ENCODE data around the gene TMEM14C. TPM values are rescaled to one million over a fixed set of nuclear protein-coding genes. Genes with fewer than 3 reads are reported as not detected.
"Not testable (repeated sequence)": the region's sequence is repeated elsewhere in the genome, so short reads cannot be mapped to it uniquely, and the experiment has no call there.

Gene TMEM14C
- total and polyA plus RNA-seq, 12 donors = 105 to 312 (median 162) TPM

DNA sequence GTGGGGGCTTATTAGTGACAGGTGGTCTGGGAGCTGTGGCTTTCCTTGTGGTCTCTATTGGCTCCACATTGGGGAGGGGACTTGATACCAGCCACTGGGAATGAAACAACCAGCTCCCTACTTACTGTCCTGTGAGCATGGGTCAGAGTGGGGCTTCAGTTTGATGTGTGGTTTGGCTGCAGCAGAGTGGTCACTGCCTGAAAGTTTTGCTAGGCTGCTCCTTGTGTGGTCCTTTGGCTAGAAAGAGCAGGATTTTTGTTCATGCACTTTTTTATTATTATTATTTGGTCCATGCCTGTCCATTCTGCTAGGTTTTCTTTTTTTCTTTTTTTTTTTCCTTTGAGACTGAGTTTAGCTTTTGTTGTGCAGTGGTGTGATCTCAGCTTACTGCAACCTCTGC lies 17.2 kb downstream of the TMEM14C start:
- H3K27ac ChIP-seq = no peak overlapping the region
- no peaks in the 10 kb centered on the region for H3K9me3 ChIP-seq (replicated peaks in 1 of 3)
- no peaks in the 10 kb centered on the region for H3K4me1 ChIP-seq (replicated peaks in 1 of 2)
- H3K27me3 ChIP-seq = no peaks in the 10 kb centered on the region
- intact Hi-C loops (cut with DNase I) = loop anchor here in 1 of 2 donors (10.0 kb wide), 1 partner anchor 45 kb away; the partner anchor contains the start of genes C6orf52 and PAK1IP1
- no peak for TF ChIP-seq POLR2A (IDR thresholded peaks at IDR 0.05)
- TF ChIP-seq, protein P1, sequence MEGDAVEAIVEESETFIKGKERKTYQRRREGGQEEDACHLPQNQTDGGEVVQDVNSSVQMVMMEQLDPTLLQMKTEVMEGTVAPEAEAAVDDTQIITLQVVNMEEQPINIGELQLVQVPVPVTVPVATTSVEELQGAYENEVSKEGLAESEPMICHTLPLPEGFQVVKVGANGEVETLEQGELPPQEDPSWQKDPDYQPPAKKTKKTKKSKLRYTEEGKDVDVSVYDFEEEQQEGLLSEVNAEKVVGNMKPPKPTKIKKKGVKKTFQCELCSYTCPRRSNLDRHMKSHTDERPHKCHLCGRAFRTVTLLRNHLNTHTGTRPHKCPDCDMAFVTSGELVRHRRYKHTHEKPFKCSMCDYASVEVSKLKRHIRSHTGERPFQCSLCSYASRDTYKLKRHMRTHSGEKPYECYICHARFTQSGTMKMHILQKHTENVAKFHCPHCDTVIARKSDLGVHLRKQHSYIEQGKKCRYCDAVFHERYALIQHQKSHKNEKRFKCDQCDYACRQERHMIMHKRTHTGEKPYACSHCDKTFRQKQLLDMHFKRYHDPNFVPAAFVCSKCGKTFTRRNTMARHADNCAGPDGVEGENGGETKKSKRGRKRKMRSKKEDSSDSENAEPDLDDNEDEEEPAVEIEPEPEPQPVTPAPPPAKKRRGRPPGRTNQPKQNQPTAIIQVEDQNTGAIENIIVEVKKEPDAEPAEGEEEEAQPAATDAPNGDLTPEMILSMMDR (IDR thresholded peaks at IDR 0.05) = no peak
- H3K36me3 ChIP-seq (replicated peaks in 1 of 2) = no peaks in the 10 kb centered on the region
- DNase-seq = peak in 2 of 7 donors; percentile 3 to 24
- H3K4me3 ChIP-seq = no peak overlapping the region

DNA sequence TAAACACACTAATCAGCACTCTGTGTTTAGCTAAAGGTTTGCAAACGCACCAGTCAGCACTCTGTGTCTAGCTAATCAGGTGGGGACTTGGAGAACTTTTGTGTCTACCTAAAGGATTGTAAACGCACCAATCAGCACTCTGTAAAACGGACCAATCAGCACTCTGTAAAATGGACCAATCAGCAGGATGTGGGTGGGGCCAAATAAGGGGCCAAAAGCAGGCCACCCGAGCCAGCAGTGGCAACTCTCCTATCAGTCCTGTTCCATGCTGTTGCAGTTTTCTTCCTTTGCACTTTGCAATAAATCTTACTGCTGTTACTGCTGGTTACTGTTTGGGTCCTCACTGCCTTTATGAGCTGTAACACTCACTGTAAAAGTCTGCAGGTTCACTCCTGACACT lies 18.8 kb downstream of the TMEM14C start:
- not testable (repeated sequence) for H3K9me3 ChIP-seq (replicated peaks in 1 of 3); H3K27me3 ChIP-seq; H3K36me3 ChIP-seq (replicated peaks in 1 of 2); H3K4me1 ChIP-seq (replicated peaks in 1 of 2); H3K27ac ChIP-seq; H3K4me3 ChIP-seq
- WGBS, 4 donors = 80 to 95% (median 92%) methylated on average over 4 of the region's 4 CpGs
- DNase-seq = peak in 1 of 7 donors; percentile 6
- intact Hi-C loops (cut with DNase I) = loop anchor here in 1 of 2 donors (10.0 kb wide), 1 partner anchor 47 kb away; the partner anchor contains the start of genes C6orf52 and PAK1IP1

DNA sequence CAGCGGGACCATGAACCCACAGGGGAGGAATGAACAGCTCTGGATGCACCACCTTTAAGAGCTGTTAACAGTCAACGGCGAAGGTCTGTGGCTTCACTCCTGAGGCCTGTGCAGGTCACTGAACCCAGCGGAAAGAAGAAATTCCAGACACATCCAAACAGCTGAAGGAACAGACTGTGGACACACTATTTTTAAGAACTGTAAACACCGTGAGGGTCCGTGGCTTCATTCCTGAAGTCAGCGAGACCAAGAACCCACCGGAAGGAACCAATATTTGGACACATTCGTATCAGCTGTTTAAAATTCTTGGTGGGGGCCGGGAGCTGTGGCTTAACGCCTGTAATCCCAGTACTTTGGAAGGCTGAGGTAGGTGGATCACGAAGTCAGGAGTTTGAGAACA lies 19.4 kb downstream of the TMEM14C start:
- peak in 1 of 7 donors; percentile 24 for DNase-seq
- H3K27me3 ChIP-seq = no peaks in the 10 kb centered on the region
- H3K9me3 ChIP-seq (replicated peaks in 1 of 3) = no peaks in the 10 kb centered on the region
- no peak overlapping the region for H3K27ac ChIP-seq
- WGBS, 4 donors = 96 to 98% (median 97%) methylated on average over 12 of the region's 12 CpGs
- intact Hi-C loops (cut with DNase I) = loop anchor here in 1 of 2 donors (10.0 kb wide), 1 partner anchor 47 kb away; the partner anchor contains the start of genes C6orf52 and PAK1IP1
- no peak overlapping the region for H3K4me3 ChIP-seq
- H3K36me3 ChIP-seq (replicated peaks in 1 of 2) = no peaks in the 10 kb centered on the region
- H3K4me1 ChIP-seq (replicated peaks in 1 of 2) = no peaks in the 10 kb centered on the region
- no peak for TF ChIP-seq POLR2A (IDR thresholded peaks at IDR 0.05)
- TF ChIP-seq, protein P1 (IDR thresholded peaks at IDR 0.05) = no peak

- TF ChIP-seq POLR2A (IDR thresholded peaks at IDR 0.05) = no peak
- TF ChIP-seq, protein P1 (IDR thresholded peaks at IDR 0.05) = no peak
- Histone ChIP-seq H3K4me3 (no peak overlapping the region), H3K9me3 (replicated peaks in 1 of 3) (no peaks in the 10 kb centered on the region), H3K4me1 (replicated peaks in 1 of 2) (peaks cover 4 to 5% of the 10 kb centered on the region in 2 donors), H3K36me3 (replicated peaks in 1 of 2) (no peaks in the 10 kb centered on the region), H3K27ac (no peak overlapping the region), H3K27me3 (no peaks in the 10 kb centered on the region)
- WGBS, 4 donors = 81 to 93% (median 84%) methylated on average over 5 to 6 of the region's 6 CpGs
- intact Hi-C loops (cut with DNase I) = loop anchor here in 1 of 2 donors (10.0 kb wide), 1 partner anchor 49 kb away; the partner anchor contains the start of genes C6orf52 and PAK1IP1
- DNase-seq = peak in 1 of 7 donors; percentile 48
These were observed 20.6 kb downstream of the TMEM14C start for GRCh38 chr6:10743515-10743914.

- WGBS, 4 donors = 85 to 91% (median 88%) methylated on average over 5 of the region's 5 CpGs
- Histone ChIP-seq H3K27ac (no peak overlapping the region), H3K4me1 (replicated peaks in 1 of 2) (peaks cover 19% of the 10 kb centered on the region in 2 donors), H3K27me3 (no peaks in the 10 kb centered on the region), H3K9me3 (replicated peaks in 1 of 3) (no peaks in the 10 kb centered on the region), H3K36me3 (replicated peaks in 1 of 2) (no peaks in the 10 kb centered on the region), H3K4me3 (no peak overlapping the region)
- intact Hi-C loops (cut with DNase I) = loop anchor here in 1 of 2 donors (10.0 kb wide), 1 partner anchor 50 kb away; the partner anchor contains the start of genes C6orf52 and PAK1IP1
- TF ChIP-seq POLR2A (IDR thresholded peaks at IDR 0.05) = no peak
- TF ChIP-seq, protein P1 (IDR thresholded peaks at IDR 0.05) = no peak
- DNase-seq = peak in 1 of 7 donors; percentile 5
These were observed 22.2 kb downstream of the TMEM14C start for GRCh38 chr6:10745116-10745515.

All from adrenal gland (tissue), 12 donors.